Liver (tissue), 3 donors: ENCODE data around the gene C14orf119.

ENCODE experiments used
- ATF3 ChIP-seq: IDR thresholded peaks from 2 replicates; pipeline ENCODE4 v1.6.1; 2016; ENCODE audit warnings: antibody characterized with exemption
- CTCF ChIP-seq: fragments of 150-350 bp; IDR thresholded peaks from 2 replicates; pipeline ENCODE4 v1.5.1; 2017; ENCODE audit warnings: improper control_type of control experiment, low read depth, low read length; ENCODE audit not compliant: missing input control
- EGR1 ChIP-seq, 2 donors: IDR thresholded peaks; 2 replicates each; pipeline ENCODE4 v1.6.1; 2016 to 2018; ENCODE audit warnings: antibody characterized with exemption in 2 of 2, low read depth in 2 of 2
- FOXA1 ChIP-seq: IDR thresholded peaks from 2 replicates; pipeline ENCODE4 v1.6.1; 2016; ENCODE audit warnings: antibody characterized with exemption
- GABPA ChIP-seq, 2 donors: IDR thresholded peaks in 1 of 2; conservative IDR thresholded peaks in 1 of 2; 2 replicates each; pipeline ENCODE4 v1.6.1; 2016; ENCODE audit warnings: antibody characterized with exemption in 2 of 2, mild to moderate bottlenecking in 1 of 2, moderate library complexity in 1 of 2
- MAX ChIP-seq: IDR thresholded peaks from 2 replicates; pipeline ENCODE4 v1.6.1; 2016; ENCODE audit warnings: antibody characterized with exemption
- RAD21 ChIP-seq, 2 donors: IDR thresholded peaks; 2 replicates each; pipeline ENCODE4 v1.6.1; 2016; ENCODE audit warnings: antibody characterized with exemption in 2 of 2, mild to moderate bottlenecking in 2 of 2
- RXRA ChIP-seq, 2 donors: IDR thresholded peaks; 2 replicates each; pipeline ENCODE4 v1.6.1; 2017 to 2018; ENCODE audit warnings: antibody characterized with exemption in 2 of 2, mild to moderate bottlenecking in 1 of 2
- SP1 ChIP-seq: IDR thresholded peaks from 2 replicates; pipeline ENCODE4 v1.6.1; 2018; ENCODE audit warnings: antibody characterized with exemption, mild to moderate bottlenecking
- TAF1 ChIP-seq: conservative IDR thresholded peaks from 2 replicates; pipeline ENCODE4 v1.6.1; 2016; ENCODE audit warnings: antibody characterized with exemption, mild to moderate bottlenecking
- YY1 ChIP-seq: IDR thresholded peaks from 2 replicates; pipeline ENCODE4 v1.6.1; 2016; ENCODE audit warnings: antibody characterized with exemption, mild to moderate bottlenecking
- ZBTB33 ChIP-seq: IDR thresholded peaks from 2 replicates; pipeline ENCODE4 v1.6.1; 2016; ENCODE audit warnings: antibody characterized with exemption
- TF ChIP-seq, protein P1 (sequence below): IDR thresholded peaks from 2 replicates; pipeline ENCODE4 v1.6.1; 2016; ENCODE audit warnings: antibody characterized with exemption, mild to moderate bottlenecking
- donor health status: healthy.
- donor health status: healthy.

DNA sequence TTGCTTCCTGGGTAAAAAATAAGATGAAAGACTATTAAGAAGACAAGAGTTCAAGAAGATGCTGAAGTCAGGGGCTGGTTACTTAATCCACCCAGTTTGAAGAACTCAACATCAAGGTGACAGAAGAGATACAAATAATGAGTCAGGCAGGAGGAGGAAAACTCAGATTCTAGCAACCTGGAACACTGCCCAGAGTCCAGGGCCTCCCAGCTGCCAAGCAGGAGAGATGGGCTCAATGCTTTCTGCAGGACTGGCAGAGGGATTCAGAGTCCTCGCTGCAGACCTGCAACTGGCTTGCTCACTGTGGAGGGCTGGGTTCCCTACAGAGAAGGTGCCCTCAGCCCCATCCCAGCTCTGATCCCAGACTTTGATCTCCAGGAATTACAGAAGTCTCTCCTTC lies 52.4 kb downstream of the C14orf119 start:
- TF ChIP-seq RAD21 (IDR thresholded peaks at IDR 0.05), result no peak
- no peak for TF ChIP-seq CTCF
- no peak for TF ChIP-seq YY1
- TF ChIP-seq, protein P1, sequence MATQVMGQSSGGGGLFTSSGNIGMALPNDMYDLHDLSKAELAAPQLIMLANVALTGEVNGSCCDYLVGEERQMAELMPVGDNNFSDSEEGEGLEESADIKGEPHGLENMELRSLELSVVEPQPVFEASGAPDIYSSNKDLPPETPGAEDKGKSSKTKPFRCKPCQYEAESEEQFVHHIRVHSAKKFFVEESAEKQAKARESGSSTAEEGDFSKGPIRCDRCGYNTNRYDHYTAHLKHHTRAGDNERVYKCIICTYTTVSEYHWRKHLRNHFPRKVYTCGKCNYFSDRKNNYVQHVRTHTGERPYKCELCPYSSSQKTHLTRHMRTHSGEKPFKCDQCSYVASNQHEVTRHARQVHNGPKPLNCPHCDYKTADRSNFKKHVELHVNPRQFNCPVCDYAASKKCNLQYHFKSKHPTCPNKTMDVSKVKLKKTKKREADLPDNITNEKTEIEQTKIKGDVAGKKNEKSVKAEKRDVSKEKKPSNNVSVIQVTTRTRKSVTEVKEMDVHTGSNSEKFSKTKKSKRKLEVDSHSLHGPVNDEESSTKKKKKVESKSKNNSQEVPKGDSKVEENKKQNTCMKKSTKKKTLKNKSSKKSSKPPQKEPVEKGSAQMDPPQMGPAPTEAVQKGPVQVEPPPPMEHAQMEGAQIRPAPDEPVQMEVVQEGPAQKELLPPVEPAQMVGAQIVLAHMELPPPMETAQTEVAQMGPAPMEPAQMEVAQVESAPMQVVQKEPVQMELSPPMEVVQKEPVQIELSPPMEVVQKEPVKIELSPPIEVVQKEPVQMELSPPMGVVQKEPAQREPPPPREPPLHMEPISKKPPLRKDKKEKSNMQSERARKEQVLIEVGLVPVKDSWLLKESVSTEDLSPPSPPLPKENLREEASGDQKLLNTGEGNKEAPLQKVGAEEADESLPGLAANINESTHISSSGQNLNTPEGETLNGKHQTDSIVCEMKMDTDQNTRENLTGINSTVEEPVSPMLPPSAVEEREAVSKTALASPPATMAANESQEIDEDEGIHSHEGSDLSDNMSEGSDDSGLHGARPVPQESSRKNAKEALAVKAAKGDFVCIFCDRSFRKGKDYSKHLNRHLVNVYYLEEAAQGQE, result no peak
- no peak for TF ChIP-seq ATF3
- no peak for TF ChIP-seq ZBTB33
- no peak for TF ChIP-seq SP1
- no peak for TF ChIP-seq TAF1
- TF ChIP-seq MAX, result no peak
- no peak for TF ChIP-seq EGR1 (IDR thresholded peaks at IDR 0.05; ENCODE audit: low read depth in 2 of 2)
- no peak for TF ChIP-seq RXRA (IDR thresholded peaks at IDR 0.05)
- TF ChIP-seq GABPA (IDR thresholded peaks at IDR 0.05 in 1 of 2, conservative IDR thresholded peaks at IDR 0.05 in 1 of 2), result no peak
- TF ChIP-seq FOXA1, result no peak
